NCI-H748 treated with DMSO at 0.1 percent for 48 hours (cell line): Measurements from ENCODE around the gene DPEP3.
"Not testable (repeated sequence)": the region's sequence is repeated elsewhere in the genome, so short reads cannot be mapped to it uniquely, and the experiment has no call there.

Experiments
- DNase-seq: peaks from one replicate; lab custom pipeline; 2025; lab: John Stamatoyannopoulos, UW

Gene DPEP3

GRCh38 chr16:67993207-67994039 lies 13.1 kb upstream of the DPEP3 start:
- peak; percentile 7 for DNase-seq

- no peak for DNase-seq
Measured at GRCh38 chr16:67992661-67993206, 12.4 kb upstream of the DPEP3 start.

- DNase-seq: no peak
Measured at GRCh38 chr16:67990018-67990386, 9.7 kb upstream of the DPEP3 start.

GRCh38 chr16:67989322-67990017 lies 9.2 kb upstream of the DPEP3 start:
- no peak for DNase-seq

- DNase-seq: no peak
Measured at GRCh38 chr16:67988675-67989074, 8.4 kb upstream of the DPEP3 start.

GRCh38 chr16:67987460-67988160 lies 7.3 kb upstream of the DPEP3 start:
- no peak for DNase-seq

- no peak for DNase-seq
Measured at GRCh38 chr16:67986949-67987348, 6.7 kb upstream of the DPEP3 start.

- no peak for DNase-seq
Measured at GRCh38 chr16:67982011-67982696, 1.9 kb upstream of the DPEP3 start.

- no peak for DNase-seq
Measured at GRCh38 chr16:67977469-67978227, 2.7 kb downstream of the DPEP3 start.

- DNase-seq: no peak
Measured at GRCh38 chr16:67977005-67977404, 3.3 kb downstream of the DPEP3 start.

- DNase-seq: no peak
Measured at GRCh38 chr16:67976205-67976604, 4.1 kb downstream of the DPEP3 start.

- no peak for DNase-seq
Measured at GRCh38 chr16:67975321-67976105, 4.8 kb downstream of the DPEP3 start.

- DNase-seq: not testable (repeated sequence)
Measured at GRCh38 chr16:67972285-67972684, 8.0 kb downstream of the DPEP3 start.

- no peak for DNase-seq
Measured at GRCh38 chr16:67971111-67971510, 9.2 kb downstream of the DPEP3 start.

GRCh38 chr16:67969254-67970039 lies 10.9 kb downstream of the DPEP3 start:
- DNase-seq: no peak

- peak; percentile 4 for DNase-seq
Measured at GRCh38 chr16:67968400-67969253, 11.7 kb downstream of the DPEP3 start, which contains the start of gene SLC12A4. Gene SLC12A4 (minus strand): TSS chr16:67968637. CDS start chr16:67968553, 84 bp downstream.

- DNase-seq: no peak
Measured at GRCh38 chr16:67967958-67968399, 12.3 kb downstream of the DPEP3 start.

GRCh38 chr16:67967183-67967957 lies 12.9 kb downstream of the DPEP3 start:
- DNase-seq: no peak
